HG03108 (cell line): ENCODE measurements around the gene EME1.

ENCODE experiments used
- ATAC-seq: cut with Tn5 transposase; IDR thresholded peaks from one replicate; pipeline ENCODE4 v1.9.1; 2021; ENCODE audit warnings: moderate library complexity; ENCODE audit not compliant: unreplicated experiment

The EME1 gene

GRCh38 chr17:50361561-50362480, 11.2 kb upstream of the EME1 start:
- ATAC-seq = no peak

- no peak for ATAC-seq
Observed at GRCh38 chr17:50362661-50363060, 10.4 kb upstream of the EME1 start.

- ATAC-seq = no peak
Observed at GRCh38 chr17:50363217-50364060, 9.6 kb upstream of the EME1 start.

GRCh38 chr17:50364061-50364458, 9.0 kb upstream of the EME1 start:
- ATAC-seq = no peak

- ATAC-seq = no peak
Observed at GRCh38 chr17:50364715-50365114, 8.3 kb upstream of the EME1 start.

- no peak for ATAC-seq
Observed at GRCh38 chr17:50365165-50365564, 7.9 kb upstream of the EME1 start.

GRCh38 chr17:50365649-50366393, 7.2 kb upstream of the EME1 start:
- ATAC-seq = no peak

GRCh38 chr17:50367401-50367800, 5.6 kb upstream of the EME1 start:
- no peak for ATAC-seq

- no peak for ATAC-seq
Observed at GRCh38 chr17:50370052-50370451, 3.0 kb upstream of the EME1 start.

GRCh38 chr17:50371526-50371925, 1.5 kb upstream of the EME1 start:
- ATAC-seq = no peak

- ATAC-seq = no peak
Observed at GRCh38 chr17:50372222-50372757, 739 bp upstream of the EME1 start.

- ATAC-seq = no peak
Observed at GRCh38 chr17:50373705-50374104, 676 bp downstream of the EME1 start.

GRCh38 chr17:50375858-50376538, 3.0 kb downstream of the EME1 start:
- no peak for ATAC-seq

GRCh38 chr17:50379351-50380132, 6.5 kb downstream of the EME1 start:
- ATAC-seq = no peak

- no peak for ATAC-seq
Observed at GRCh38 chr17:50380369-50381259, 7.6 kb downstream of the EME1 start.

- ATAC-seq = no peak
Observed at GRCh38 chr17:50381260-50381815, 8.3 kb downstream of the EME1 start.

GRCh38 chr17:50381920-50382319, 8.9 kb downstream of the EME1 start:
- no peak for ATAC-seq

- ATAC-seq = no peak
Observed at GRCh38 chr17:50382931-50383330, 9.9 kb downstream of the EME1 start.
